Lower leg skin (tissue), 4 donors: ENCODE data around the gene RALGPS2. TPM values are rescaled to one million over a fixed set of nuclear protein-coding genes. Genes with fewer than 3 reads are reported as not detected.

Experiments
- DNase-seq, 2 donors: peaks; one replicate each; pipeline ENCODE4 v3.0.0-alpha.2; 2019; ENCODE audit warnings: low spot score in 2 of 2
- H3K4me3 ChIP-seq: fragments of 200-600 bp; sonication (generic); 2 replicates; pipeline ENCODE4 v1.5.1; 2017; ENCODE audit warnings: mild to moderate bottlenecking, low read depth; ENCODE audit not compliant: poor library complexity, severe bottlenecking
- POLR2A ChIP-seq, 2 donors: fragments of 450-650 bp; IDR thresholded peaks; one replicate each; pipeline ENCODE4 v1.6.1; 2016 to 2017; ENCODE audit warnings: antibody characterized with exemption in 2 of 2, mild to moderate bottlenecking in 1 of 2, moderate library complexity in 1 of 2
- WGBS, 2 donors: methylation state at CpG; one replicate each; pipeline ENCODE4 v1.1.5; 2018; 5-methylcytosine and 5-hydroxymethylcytosine counted together
- intact Hi-C: fragments of 100-400 bp; cut with DNase I; formaldehyde crosslinking; loops from one replicate; pipeline ENCODE4 v1.15.0; 2023; ENCODE audit warnings: low total_unique reads
- total RNA-seq, 4 donors: library from RNA; depleted of rRNA; stranded (reverse); fragments of >200 nt; gene quantifications; one replicate each; pipeline ENCODE4 v1.1.0, GENCODE V29; 2016
- TF ChIP-seq, protein P1 (sequence below), 3 donors: fragments of 450-650 bp; IDR thresholded peaks; one replicate each; pipeline ENCODE4 v1.5.1; 2016; ENCODE audit warnings: antibody characterized with exemption in 3 of 3, mild to moderate bottlenecking in 3 of 3, moderate library complexity in 2 of 3

Gene RALGPS2
- total RNA-seq, 4 donors from 2014 or later = 26.2 to 33.5 (median 31.7) TPM

DNA sequence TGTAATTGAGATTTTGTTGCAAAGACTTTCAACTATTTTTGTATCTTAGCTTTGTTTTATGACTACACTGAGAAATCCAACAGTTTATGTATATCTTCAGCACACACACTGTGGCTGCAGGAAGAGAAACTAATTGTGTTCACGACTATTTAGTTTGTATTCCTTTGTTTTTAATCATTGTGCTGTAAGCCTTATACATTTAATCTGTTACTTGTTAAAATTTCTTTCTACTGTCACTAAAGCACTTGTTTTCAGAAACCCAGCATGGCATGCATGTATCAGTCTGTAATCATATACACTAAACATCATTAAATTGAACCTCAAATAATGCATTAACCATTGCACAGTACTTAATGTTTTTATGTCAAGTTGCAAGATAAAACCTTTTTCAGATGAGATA, 145.2 kb downstream of the RALGPS2 start:
- intact Hi-C loops = loop anchor here (2.0 kb wide), 1 partner anchor 65 kb away; no protein-coding TSS in a partner anchor
- 42 to 62% methylated on average over 1 of the region's 1 CpG for WGBS, 2 donors
- TF ChIP-seq, protein P1, sequence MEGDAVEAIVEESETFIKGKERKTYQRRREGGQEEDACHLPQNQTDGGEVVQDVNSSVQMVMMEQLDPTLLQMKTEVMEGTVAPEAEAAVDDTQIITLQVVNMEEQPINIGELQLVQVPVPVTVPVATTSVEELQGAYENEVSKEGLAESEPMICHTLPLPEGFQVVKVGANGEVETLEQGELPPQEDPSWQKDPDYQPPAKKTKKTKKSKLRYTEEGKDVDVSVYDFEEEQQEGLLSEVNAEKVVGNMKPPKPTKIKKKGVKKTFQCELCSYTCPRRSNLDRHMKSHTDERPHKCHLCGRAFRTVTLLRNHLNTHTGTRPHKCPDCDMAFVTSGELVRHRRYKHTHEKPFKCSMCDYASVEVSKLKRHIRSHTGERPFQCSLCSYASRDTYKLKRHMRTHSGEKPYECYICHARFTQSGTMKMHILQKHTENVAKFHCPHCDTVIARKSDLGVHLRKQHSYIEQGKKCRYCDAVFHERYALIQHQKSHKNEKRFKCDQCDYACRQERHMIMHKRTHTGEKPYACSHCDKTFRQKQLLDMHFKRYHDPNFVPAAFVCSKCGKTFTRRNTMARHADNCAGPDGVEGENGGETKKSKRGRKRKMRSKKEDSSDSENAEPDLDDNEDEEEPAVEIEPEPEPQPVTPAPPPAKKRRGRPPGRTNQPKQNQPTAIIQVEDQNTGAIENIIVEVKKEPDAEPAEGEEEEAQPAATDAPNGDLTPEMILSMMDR (IDR thresholded peaks at IDR 0.05) = no peak
- TF ChIP-seq POLR2A (IDR thresholded peaks at IDR 0.05) = no peak
- no peak for DNase-seq
- H3K4me3 ChIP-seq = no peak overlapping the region

DNA sequence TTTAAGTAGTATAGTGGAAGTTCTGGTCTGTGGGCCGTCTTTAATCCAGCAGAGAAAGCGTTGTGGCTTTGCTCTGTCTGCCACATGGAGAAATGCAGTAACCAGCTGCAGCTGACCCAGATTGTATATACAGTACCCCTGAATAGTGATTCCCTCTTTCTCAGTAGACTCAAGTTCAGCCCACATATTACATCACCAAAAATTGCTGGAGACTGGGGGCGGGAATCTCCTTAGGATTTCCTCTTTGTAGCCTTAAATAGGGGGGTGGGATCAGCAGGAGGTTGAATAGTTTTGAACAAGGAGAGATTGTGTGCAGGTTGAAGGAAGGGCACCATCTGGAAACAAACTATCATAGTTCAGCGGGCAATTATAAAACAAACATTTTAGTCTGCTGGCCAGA, 145.9 kb downstream of the RALGPS2 start, which contains the start of gene ANGPTL1:
Gene ANGPTL1 (minus strand): TSS at position 134 of the 400 bp plus-strand sequence. CDS start 5,301 bp downstream, outside the sequence.
- no peak within 1 kb of the TSS for H3K4me3 ChIP-seq
- intact Hi-C loops = loop anchor here (2.0 kb wide), 1 partner anchor 64 kb away; no protein-coding TSS in a partner anchor
- WGBS, 2 donors = 54% methylated on average over 4 of the region's 4 CpGs

DNA sequence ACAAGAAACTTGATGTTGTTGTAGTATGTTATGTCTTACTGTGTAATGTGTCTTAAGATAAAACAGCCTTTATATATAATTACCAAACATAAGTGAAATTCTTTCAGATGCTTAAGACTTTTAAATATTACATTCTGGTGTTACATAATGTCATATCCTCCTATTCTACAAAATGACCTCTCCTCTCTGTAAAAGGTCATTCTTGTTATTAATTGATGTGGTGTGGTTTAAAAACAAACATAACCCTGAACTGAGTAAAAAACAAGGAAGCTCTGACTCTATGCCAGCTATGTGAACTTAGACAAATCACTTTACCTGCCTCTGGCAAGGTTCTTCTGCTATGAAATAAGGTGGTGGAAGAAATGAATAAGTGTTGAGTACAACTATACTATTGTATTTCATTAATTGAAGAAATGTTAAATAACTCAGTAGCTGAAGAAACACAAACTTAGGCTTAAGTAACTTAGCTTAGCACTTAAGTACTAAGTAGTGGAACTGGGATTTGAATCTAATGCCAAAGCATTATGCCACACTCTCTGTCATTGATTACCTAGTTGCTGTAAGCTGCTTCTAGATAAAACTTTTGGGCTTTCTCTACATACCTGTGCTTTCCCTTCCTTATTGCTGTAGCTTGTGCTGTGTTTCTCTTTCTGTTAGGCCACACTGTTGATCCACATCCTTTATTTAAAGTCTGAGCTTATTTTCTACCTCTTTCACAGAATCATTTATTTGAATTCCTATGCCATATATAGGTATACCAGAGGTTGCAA, 146.7 kb downstream of the RALGPS2 start:
- intact Hi-C loops = loop anchor here (2.0 kb wide), 1 partner anchor 63 kb away; no protein-coding TSS in a partner anchor

More for the DNA sequence above, 145.9 kb downstream of the RALGPS2 start, which contains the start of gene ANGPTL1:
- TF ChIP-seq POLR2A (IDR thresholded peaks at IDR 0.05) = no peak
- TF ChIP-seq, protein P1 (IDR thresholded peaks at IDR 0.05) = no peak
- DNase-seq = no peak

DNA sequence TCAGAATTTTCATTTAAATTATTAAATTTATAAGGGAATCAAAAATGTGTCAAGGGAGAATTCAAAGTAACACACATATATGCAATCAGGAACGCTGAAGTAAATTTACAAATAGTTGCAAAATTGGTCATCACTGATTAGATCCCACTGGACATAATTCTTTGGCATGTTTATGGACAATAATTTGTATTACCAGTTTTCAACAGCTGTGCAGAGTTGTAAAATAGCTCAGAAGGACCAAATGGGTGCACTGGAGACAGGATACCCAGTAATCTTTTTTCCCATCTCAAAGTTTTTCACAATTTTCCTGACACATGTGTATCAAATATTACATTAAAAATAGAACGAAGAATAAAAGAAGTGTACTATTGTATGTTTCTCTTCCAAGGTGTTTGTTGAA, 149.9 kb downstream of the RALGPS2 start:
- intact Hi-C loops = no loop called here
- TF ChIP-seq POLR2A (IDR thresholded peaks at IDR 0.05) = no peak
- TF ChIP-seq, protein P1 (IDR thresholded peaks at IDR 0.05) = no peak
- DNase-seq = no peak
- WGBS, 2 donors = 96 to 100% methylated on average over 2 of the region's 2 CpGs
- H3K4me3 ChIP-seq = no peak overlapping the region

More for the DNA sequence above, 146.7 kb downstream of the RALGPS2 start:
- no peak for TF ChIP-seq POLR2A (IDR thresholded peaks at IDR 0.05)
- TF ChIP-seq, protein P1 (IDR thresholded peaks at IDR 0.05) = no peak
- H3K4me3 ChIP-seq = no peak overlapping the region
- no peak for DNase-seq

DNA sequence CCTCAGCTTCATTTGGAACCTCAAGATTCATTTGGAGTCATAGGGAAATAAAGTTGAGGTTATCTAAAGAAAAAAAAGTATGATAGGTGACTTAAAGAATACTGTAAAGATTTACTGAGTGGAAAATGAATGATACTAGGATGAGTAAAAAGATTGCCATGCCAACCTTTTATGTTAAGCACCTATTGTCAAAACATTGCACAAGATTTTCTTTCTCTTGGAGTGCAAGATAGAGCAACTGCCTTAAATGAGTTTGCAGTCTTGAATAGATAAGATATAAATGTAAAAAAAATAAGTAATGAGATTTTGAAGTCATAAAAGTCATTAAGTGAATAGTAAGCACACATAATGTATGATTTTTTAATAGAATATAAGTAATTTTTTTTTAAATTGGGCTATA, 150.9 kb downstream of the RALGPS2 start:
- intact Hi-C loops = no loop called here
- DNase-seq = no peak
- TF ChIP-seq, protein P1 (IDR thresholded peaks at IDR 0.05) = no peak
- no peak for TF ChIP-seq POLR2A (IDR thresholded peaks at IDR 0.05)
- H3K4me3 ChIP-seq = no peak overlapping the region
